HEK293 (cell line): ENCODE data around the gene WDR72.

Experiments used
- CTCF ChIA-PET: fragments of 350-600 bp; formaldehyde crosslinking; extraction: SDS; loops from one replicate; lab custom pipeline; 2021; ENCODE audit warnings: antibody characterized with exemption; lab: Yijun Ruan, JAX
- POLR2A ChIA-PET: fragments of 300-600 bp; formaldehyde crosslinking; extraction: SDS; loops from one replicate; lab custom pipeline; 2020; ENCODE audit warnings: antibody characterized with exemption, inconsistent platforms; lab: Yijun Ruan, JAX
- H3K27ac ChIP-seq: fragments of 200-500 bp; sonication (Bioruptor generic); 2 replicates; pipeline ENCODE4 v1.5.1; 2014; ENCODE audit warnings: low read depth, low read length, control low read depth, inconsistent platforms; ENCODE audit errors: extremely low read depth
- H3K36me3 ChIP-seq, 2 experiments: fragments of 200-500 bp in 1 of 2; sonication (Bioruptor generic) in 1 of 2; 1 replicate in 1 of 2; 2 replicates in 1 of 2; pipeline ENCODE4 v1.5.1; 2014 to 2017; ENCODE audit warnings: inconsistent platforms in 2 of 2, low read length in 2 of 2; ENCODE audit not compliant: control insufficient read depth in 2 of 2, insufficient read depth in 1 of 2
- H3K4me1 ChIP-seq: fragments of 200-500 bp; sonication (Bioruptor generic); 2 replicates; pipeline ENCODE4 v1.5.1; 2014; ENCODE audit warnings: mild to moderate bottlenecking, low read length, inconsistent platforms; ENCODE audit not compliant: control insufficient read depth, insufficient read depth
- H3K4me3 ChIP-seq: 2 replicates; pipeline ENCODE4 v1.5.1; 2011; ENCODE audit warnings: low read depth, mild to moderate bottlenecking, control low read depth, low read length, moderate library complexity
- H3K9me3 ChIP-seq: fragments of 200-500 bp; sonication (Bioruptor generic); 2 replicates; pipeline ENCODE4 v1.5.1; 2014; ENCODE audit warnings: low read depth, low read length, inconsistent platforms; ENCODE audit not compliant: control insufficient read depth, insufficient read depth
- EGR2 ChIP-seq: fragments of 450-650 bp; formaldehyde crosslinking; IDR thresholded peaks from 2 replicates; pipeline ENCODE4 v1.5.1; 2016; ENCODE audit warnings: low read depth, missing biosample characterization, missing genetic modification characterization
- IKZF3 ChIP-seq: fragments of 450-650 bp; IDR thresholded peaks from 2 replicates; pipeline ENCODE4 v1.5.0; 2018; ENCODE audit warnings: missing biosample characterization, mild to moderate bottlenecking, missing genetic modification characterization, moderate library complexity
- KLF7 ChIP-seq: fragments of 450-650 bp; formaldehyde crosslinking; IDR thresholded peaks from 2 replicates; pipeline ENCODE4 v1.5.1; 2016; ENCODE audit warnings: missing biosample characterization, missing genetic modification characterization, borderline replicate concordance
- MEIS1 ChIP-seq: sonication (generic); formaldehyde crosslinking; IDR thresholded peaks from 2 replicates; pipeline ENCODE4 v1.8.1; 2022; ENCODE audit warnings: missing genetic modification reagents, mild to moderate bottlenecking, borderline replicate concordance
- OSR2 ChIP-seq: fragments of 450-650 bp; formaldehyde crosslinking; IDR thresholded peaks from 2 replicates; pipeline ENCODE4 v1.5.1; 2016; ENCODE audit warnings: missing biosample characterization, missing genetic modification characterization
- PRDM1 ChIP-seq: fragments of 450-650 bp; formaldehyde crosslinking; IDR thresholded peaks from 2 replicates; pipeline ENCODE4; 2016; ENCODE audit warnings: missing biosample characterization, missing genetic modification characterization
- RBAK ChIP-seq: fragments of 450-650 bp; formaldehyde crosslinking; IDR thresholded peaks from 2 replicates; pipeline ENCODE4 v1.5.1; 2016; ENCODE audit warnings: missing biosample characterization, missing genetic modification characterization
- SETDB1 ChIP-seq: IDR thresholded peaks from one replicate; pipeline ENCODE4 v1.6.1; 2017; ENCODE audit warnings: mild to moderate bottlenecking, low read length, moderate library complexity, mixed read lengths; ENCODE audit not compliant: insufficient read length
- SP2 ChIP-seq: fragments of 450-650 bp; formaldehyde crosslinking; IDR thresholded peaks from 2 replicates; pipeline ENCODE4 v1.5.1; 2016; ENCODE audit warnings: missing biosample characterization, missing genetic modification characterization
- ZBTB21 ChIP-seq: fragments of 450-650 bp; formaldehyde crosslinking; IDR thresholded peaks from 2 replicates; pipeline ENCODE4 v1.5.1; 2017; ENCODE audit warnings: missing biosample characterization, missing genetic modification characterization
- ZNF157 ChIP-seq: fragments of 450-650 bp; formaldehyde crosslinking; IDR thresholded peaks from 2 replicates; pipeline ENCODE4 v1.5.1; 2016; ENCODE audit warnings: missing biosample characterization, missing genetic modification characterization
- ZNF19 ChIP-seq: fragments of 450-650 bp; formaldehyde crosslinking; IDR thresholded peaks from 2 replicates; pipeline ENCODE4; 2016; ENCODE audit warnings: missing biosample characterization, missing genetic modification characterization, low read depth
- ZNF266 ChIP-seq: fragments of 450-650 bp; formaldehyde crosslinking; IDR thresholded peaks from 2 replicates; pipeline ENCODE4 v1.5.1; 2016; ENCODE audit warnings: missing biosample characterization, missing genetic modification characterization, low read depth
- ZNF335 ChIP-seq: fragments of 450-650 bp; formaldehyde crosslinking; conservative IDR thresholded peaks from 2 replicates; pipeline ENCODE4 v1.5.1; 2016; ENCODE audit warnings: missing biosample characterization, missing genetic modification characterization
- ZNF350 ChIP-seq: fragments of 450-650 bp; formaldehyde crosslinking; IDR thresholded peaks from 2 replicates; pipeline ENCODE4 v1.5.0; 2017; ENCODE audit warnings: missing biosample characterization, mild to moderate bottlenecking, missing genetic modification characterization
- ZNF362 ChIP-seq: fragments of 450-650 bp; formaldehyde crosslinking; IDR thresholded peaks from 2 replicates; pipeline ENCODE4 v1.5.1; 2016; ENCODE audit warnings: missing biosample characterization, missing genetic modification characterization
- ZNF398 ChIP-seq: fragments of 450-650 bp; formaldehyde crosslinking; IDR thresholded peaks from 2 replicates; pipeline ENCODE4 v1.5.1; 2017; ENCODE audit warnings: missing biosample characterization, missing genetic modification characterization
- ZNF501 ChIP-seq: fragments of 450-650 bp; formaldehyde crosslinking; IDR thresholded peaks from 2 replicates; pipeline ENCODE4 v1.5.1; 2016; ENCODE audit warnings: missing biosample characterization, missing genetic modification characterization
- ZNF549 ChIP-seq: fragments of 450-650 bp; IDR thresholded peaks from 2 replicates; pipeline ENCODE4 v1.5.1; 2018; ENCODE audit warnings: missing biosample characterization, missing genetic modification characterization, mild to moderate bottlenecking, inconsistent platforms, moderate library complexity
- ZNF580 ChIP-seq: fragments of 450-650 bp; formaldehyde crosslinking; IDR thresholded peaks from 2 replicates; pipeline ENCODE4 v1.5.1; 2016; ENCODE audit warnings: missing biosample characterization, missing genetic modification characterization
- ZNF621 ChIP-seq: fragments of 450-650 bp; formaldehyde crosslinking; IDR thresholded peaks from 2 replicates; pipeline ENCODE4 v1.5.1; 2017; ENCODE audit warnings: missing biosample characterization, missing genetic modification characterization
- ZNF670 ChIP-seq: fragments of 450-650 bp; formaldehyde crosslinking; IDR thresholded peaks from 2 replicates; pipeline ENCODE4 v1.5.1; 2016; ENCODE audit warnings: missing biosample characterization, missing genetic modification characterization, low read depth
- TF ChIP-seq, protein P1 (sequence below): fragments of 450-650 bp; formaldehyde crosslinking; IDR thresholded peaks from 2 replicates; pipeline ENCODE4 v1.5.1; 2016; ENCODE audit warnings: missing biosample characterization, missing genetic modification characterization, borderline replicate concordance
- TF ChIP-seq, protein P2 (sequence below): fragments of 450-650 bp; formaldehyde crosslinking; IDR thresholded peaks from 2 replicates; pipeline ENCODE4 v1.5.1; 2017; ENCODE audit warnings: missing biosample characterization, mild to moderate bottlenecking, missing genetic modification characterization, moderate library complexity

WDR72 gene

DNA sequence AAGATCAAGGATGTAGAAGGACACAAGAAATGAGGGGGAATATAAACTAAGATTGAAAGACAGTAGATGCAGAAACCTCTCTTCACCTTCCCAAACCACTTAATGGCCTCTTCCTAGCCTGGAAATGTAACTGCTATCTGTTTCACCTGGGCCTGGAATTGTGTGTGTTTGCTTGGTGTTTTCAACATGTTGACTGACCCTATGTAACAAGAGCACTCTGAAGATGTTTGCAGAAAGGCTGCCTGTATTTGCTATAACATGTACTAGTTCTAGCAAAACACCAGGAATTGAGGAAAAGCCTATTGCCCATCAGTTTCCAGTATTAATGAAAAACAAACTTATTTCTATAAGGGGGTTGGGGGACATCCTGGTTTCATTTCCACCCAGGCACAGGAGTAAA is 248.3 kb downstream of the WDR72 start:
- no peak overlapping the region for H3K4me3 ChIP-seq
- no peaks in the 10 kb centered on the region for H3K9me3 ChIP-seq
- ChIA-PET CTCF (no interaction called here), POLR2A (no interaction called here)
- H3K36me3 ChIP-seq: no peaks in the 10 kb centered on the region
- no peaks in the 10 kb centered on the region for H3K4me1 ChIP-seq
- H3K27ac ChIP-seq: no peak overlapping the region
- TF ChIP-seq ZNF266 (tag by site-specific recombination) (no peak), ZNF670 (tag by site-specific recombination) (no peak), EGR2 (tag by site-specific recombination) (no peak), KLF7 (tag by site-specific recombination) (no peak), ZNF621 (tag by site-specific recombination) (no peak), OSR2 (tag by site-specific recombination) (no peak), PRDM1 (tag by site-specific recombination) (no peak), ZNF335 (no peak), MEIS1 (CRISPR knock-in tag) (no peak), SETDB1 (no peak), ZNF350 (tag by site-specific recombination) (no peak), ZNF362 (tag by site-specific recombination) (no peak), SP2 (tag by site-specific recombination) (no peak), RBAK (tag by site-specific recombination) (no peak), ZNF19 (tag by site-specific recombination) (no peak)
- TF ChIP-seq, protein P1, sequence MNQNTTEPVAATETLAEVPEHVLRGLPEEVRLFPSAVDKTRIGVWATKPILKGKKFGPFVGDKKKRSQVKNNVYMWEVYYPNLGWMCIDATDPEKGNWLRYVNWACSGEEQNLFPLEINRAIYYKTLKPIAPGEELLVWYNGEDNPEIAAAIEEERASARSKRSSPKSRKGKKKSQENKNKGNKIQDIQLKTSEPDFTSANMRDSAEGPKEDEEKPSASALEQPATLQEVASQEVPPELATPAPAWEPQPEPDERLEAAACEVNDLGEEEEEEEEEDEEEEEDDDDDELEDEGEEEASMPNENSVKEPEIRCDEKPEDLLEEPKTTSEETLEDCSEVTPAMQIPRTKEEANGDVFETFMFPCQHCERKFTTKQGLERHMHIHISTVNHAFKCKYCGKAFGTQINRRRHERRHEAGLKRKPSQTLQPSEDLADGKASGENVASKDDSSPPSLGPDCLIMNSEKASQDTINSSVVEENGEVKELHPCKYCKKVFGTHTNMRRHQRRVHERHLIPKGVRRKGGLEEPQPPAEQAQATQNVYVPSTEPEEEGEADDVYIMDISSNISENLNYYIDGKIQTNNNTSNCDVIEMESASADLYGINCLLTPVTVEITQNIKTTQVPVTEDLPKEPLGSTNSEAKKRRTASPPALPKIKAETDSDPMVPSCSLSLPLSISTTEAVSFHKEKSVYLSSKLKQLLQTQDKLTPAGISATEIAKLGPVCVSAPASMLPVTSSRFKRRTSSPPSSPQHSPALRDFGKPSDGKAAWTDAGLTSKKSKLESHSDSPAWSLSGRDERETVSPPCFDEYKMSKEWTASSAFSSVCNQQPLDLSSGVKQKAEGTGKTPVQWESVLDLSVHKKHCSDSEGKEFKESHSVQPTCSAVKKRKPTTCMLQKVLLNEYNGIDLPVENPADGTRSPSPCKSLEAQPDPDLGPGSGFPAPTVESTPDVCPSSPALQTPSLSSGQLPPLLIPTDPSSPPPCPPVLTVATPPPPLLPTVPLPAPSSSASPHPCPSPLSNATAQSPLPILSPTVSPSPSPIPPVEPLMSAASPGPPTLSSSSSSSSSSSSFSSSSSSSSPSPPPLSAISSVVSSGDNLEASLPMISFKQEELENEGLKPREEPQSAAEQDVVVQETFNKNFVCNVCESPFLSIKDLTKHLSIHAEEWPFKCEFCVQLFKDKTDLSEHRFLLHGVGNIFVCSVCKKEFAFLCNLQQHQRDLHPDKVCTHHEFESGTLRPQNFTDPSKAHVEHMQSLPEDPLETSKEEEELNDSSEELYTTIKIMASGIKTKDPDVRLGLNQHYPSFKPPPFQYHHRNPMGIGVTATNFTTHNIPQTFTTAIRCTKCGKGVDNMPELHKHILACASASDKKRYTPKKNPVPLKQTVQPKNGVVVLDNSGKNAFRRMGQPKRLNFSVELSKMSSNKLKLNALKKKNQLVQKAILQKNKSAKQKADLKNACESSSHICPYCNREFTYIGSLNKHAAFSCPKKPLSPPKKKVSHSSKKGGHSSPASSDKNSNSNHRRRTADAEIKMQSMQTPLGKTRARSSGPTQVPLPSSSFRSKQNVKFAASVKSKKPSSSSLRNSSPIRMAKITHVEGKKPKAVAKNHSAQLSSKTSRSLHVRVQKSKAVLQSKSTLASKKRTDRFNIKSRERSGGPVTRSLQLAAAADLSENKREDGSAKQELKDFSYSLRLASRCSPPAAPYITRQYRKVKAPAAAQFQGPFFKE: no peak
- TF ChIP-seq, protein P2, sequence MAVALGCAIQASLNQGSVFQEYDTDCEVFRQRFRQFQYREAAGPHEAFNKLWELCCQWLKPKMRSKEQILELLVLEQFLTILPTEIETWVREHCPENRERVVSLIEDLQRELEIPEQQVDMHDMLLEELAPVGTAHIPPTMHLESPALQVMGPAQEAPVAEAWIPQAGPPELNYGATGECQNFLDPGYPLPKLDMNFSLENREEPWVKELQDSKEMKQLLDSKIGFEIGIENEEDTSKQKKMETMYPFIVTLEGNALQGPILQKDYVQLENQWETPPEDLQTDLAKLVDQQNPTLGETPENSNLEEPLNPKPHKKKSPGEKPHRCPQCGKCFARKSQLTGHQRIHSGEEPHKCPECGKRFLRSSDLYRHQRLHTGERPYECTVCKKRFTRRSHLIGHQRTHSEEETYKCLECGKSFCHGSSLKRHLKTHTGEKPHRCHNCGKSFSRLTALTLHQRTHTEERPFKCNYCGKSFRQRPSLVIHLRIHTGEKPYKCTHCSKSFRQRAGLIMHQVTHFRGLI (tag by site-specific recombination): no peak

GRCh38 chr15:53506370-53506769 is 253.1 kb downstream of the WDR72 start:
- no peaks in the 10 kb centered on the region for H3K36me3 ChIP-seq
- H3K9me3 ChIP-seq: no peaks in the 10 kb centered on the region
- no peaks in the 10 kb centered on the region for H3K4me1 ChIP-seq
- no peak overlapping the region for H3K27ac ChIP-seq
- no peak overlapping the region for H3K4me3 ChIP-seq
- ChIA-PET CTCF (no interaction called here), POLR2A (no interaction called here)
- no peak for TF ChIP-seq ZNF549 (tag by site-specific recombination)
- TF ChIP-seq ZNF398 (tag by site-specific recombination): no peak
- TF ChIP-seq ZNF580 (tag by site-specific recombination): no peak
- TF ChIP-seq ZBTB21: no peak
- no peak for TF ChIP-seq IKZF3 (tag by site-specific recombination)
- TF ChIP-seq ZNF157: no peak
- no peak for TF ChIP-seq ZNF501 (tag by site-specific recombination)
